Measurements from ENCODE around the gene CSTPP1.
"Not testable (repeated sequence)": the region's sequence is repeated elsewhere in the genome, so short reads cannot be mapped to it uniquely, and the experiment has no call there.

CSTPP1 gene

DNA sequence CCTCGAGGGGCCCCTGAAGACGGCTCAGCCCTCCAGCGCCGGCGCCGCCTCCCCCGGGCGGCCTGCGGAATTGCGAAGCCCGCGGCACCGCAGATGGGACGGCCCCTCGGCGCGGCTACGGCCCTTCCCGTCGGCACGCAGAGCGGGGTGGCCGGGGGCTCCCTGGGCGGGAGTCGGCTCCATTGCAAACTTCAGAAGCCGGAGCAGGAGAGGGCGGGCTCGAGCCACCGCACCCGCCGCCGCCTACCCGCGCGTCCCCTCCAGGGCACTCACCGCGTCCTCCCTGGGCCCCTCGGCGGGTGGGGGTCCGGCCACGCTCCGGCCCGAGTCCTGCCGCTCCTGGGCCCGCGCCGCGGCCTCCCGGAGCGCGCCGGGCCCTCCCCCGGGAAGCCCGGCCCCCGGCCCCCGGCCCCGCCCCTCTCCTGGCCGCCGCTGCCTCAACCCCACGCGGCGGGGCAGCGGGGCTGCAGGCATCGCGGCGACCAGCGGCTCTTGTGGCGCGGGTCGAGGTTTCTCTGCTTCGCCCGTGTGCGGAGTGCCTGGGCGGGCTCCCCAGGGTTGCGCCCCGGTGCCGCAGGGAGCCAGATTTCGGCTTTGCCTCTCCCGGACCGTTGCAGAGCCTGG, 249.6 kb downstream of the CSTPP1 start, which contains the start of gene PACSIN3:
Gene PACSIN3 (minus strand): TSS at position 359 of the 624 bp plus-strand sequence. CDS start 3,707 bp downstream, outside the sequence.
- DNase-seq, result no peak

DNA sequence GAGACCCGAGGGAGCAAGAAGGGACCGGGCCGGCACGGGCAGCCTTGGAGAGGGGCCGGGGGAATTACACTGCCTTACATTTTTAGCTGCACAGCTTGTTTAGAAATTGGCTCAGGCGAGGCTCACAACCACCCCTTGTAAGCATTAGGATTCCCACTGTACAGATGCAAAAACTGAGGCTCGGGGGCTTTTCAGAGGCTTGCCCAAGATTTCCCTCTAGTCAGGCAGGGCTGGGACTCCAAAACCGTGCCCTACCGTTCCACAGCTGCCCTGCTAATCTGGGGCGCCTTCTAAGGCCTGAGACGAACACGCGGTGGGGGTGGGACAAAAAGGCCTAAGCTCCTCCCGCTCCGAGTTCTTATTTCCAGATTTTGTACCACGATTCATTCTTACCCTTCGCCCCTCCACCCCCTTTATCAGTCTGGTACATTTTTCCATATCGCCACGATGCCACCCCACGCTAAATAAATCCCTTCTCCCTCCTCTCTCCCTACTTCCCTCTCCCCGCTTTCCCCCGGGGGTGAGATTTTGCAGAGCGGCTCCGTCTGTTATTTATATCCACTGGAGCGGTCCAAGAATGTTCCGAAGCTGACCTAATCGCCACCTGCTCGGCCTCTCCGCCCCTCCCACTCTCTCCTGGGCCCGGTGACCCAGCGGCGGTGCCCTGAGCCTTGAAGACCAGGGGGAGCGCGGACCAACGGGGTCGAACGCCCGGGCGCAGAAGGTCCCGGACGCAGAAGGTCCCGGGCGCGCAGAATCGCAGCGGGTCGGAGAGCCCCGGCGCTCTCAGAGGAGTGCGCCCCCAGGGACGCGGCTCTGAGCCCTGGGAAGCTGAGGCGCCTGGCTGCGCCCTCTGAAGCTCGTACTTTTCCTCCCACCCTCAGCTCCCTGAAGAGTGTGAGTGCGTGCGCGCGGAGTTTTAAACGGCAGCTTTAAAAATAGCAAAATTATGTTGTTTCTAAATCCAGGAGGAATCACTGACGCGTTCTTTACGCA, 250.4 kb downstream of the CSTPP1 start:
- DNase-seq, result peak; percentile 36

DNA sequence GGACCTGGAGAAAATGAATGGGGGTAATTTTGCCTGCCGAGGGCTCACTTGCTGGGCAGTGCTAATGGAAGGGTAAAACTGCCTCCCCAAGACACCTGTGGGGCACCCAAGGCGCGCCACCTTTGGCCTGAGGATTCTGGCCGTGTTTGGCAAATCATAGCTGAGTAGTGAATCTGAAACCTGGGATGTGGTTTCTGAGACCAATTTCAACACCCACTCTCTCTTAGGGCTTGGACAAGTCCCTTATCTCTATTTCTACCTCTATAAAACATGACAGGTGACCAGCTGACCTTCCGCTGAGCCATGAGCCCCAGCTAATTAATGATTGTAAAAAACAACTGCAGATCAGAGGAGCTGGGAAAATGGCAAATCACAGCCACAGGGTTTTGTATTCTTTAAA, 251.2 kb downstream of the CSTPP1 start:
- no peak for DNase-seq

DNA sequence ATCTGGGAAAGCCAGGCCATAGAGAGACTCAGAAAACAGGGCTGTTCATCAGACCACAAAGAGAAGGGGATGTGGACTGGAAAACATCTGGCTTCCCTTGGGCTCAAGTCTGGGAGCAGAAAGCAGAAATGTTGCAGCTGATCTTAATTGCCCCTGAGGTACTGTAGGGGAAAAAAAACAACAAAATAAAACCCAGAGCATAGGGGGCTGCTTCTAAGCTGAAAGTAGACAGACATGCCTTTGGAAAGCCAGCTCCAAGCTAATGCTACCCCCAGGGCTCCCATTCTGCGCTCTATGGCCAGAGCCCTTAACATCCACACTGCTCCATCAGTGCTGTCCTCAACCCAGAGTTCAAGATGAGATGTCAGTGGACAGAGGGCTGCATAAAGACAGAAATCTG, 251.7 kb downstream of the CSTPP1 start:
- DNase-seq, result no peak

GRCh38 chr11:47189100-47189834, 252.7 kb downstream of the CSTPP1 start:
- DNase-seq, result no peak

GRCh38 chr11:47191137-47191536, 254.6 kb downstream of the CSTPP1 start:
- not testable (repeated sequence) for DNase-seq

DNA sequence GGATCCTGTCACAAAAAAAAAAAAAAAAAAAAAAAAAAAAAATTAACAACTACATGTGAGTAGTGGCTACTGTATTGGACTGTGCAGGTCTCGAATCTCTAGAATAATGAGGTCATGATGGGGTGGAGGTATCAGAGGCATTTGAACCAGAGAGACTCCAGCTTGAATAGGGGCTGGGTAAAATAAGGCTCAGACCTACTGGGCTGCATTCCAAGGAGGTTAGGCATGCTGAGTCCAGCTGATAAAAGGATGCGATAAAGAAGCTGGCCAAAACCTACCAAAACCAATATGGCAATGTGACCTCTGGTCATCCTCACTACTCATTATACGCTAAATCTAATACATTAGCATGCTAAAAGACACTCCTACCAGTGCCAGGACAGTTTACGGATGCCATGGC, 255.6 kb downstream of the CSTPP1 start:
- DNase-seq, result peak; percentile 25

DNA sequence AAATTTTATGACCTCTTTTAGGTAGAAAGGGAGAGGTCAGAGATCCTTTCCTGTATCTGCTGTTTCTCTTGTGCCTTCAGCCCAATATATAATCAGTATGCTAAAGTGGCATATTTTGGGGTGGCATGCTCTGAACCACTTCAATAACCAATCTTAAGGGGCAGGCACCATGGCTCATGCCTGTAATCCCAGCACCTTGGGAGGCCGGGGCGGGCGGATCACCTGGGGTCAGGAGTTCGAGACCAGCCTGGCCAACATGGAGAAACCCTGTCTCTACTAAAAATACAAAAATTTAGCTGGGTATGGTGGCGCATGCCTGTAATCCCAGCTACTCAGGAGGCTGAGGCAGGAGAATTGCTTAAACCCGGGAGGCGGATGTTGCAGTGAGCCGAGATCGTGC, 261.6 kb downstream of the CSTPP1 start:
- not testable (repeated sequence) for DNase-seq

- DNase-seq, result no peak
Measured at GRCh38 chr11:47201015-47201414, 264.5 kb downstream of the CSTPP1 start.

- no peak for DNase-seq
Measured at GRCh38 chr11:47202576-47202975, 266.0 kb downstream of the CSTPP1 start.

GRCh38 chr11:47204637-47204989, 268.1 kb downstream of the CSTPP1 start:
- no peak for DNase-seq

DNA sequence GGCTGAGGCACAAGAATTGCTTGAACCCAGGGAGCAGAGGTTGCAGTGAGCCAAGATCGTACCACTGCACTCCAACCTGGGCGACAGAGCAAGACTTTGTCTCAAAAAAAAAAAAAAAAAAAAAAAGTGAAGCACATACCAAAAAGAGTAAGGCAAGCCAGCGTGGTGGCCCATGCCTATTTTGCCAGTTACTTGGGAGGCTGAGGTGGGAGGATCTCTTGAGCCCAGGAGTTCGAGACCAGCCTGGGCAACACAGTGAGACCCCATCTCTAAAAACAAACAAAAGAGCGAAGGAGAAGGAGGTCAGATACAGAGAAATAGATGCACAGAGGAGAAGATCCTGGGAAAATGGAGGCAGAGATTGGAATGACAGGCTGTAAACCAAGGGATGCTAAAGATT, 270.0 kb downstream of the CSTPP1 start:
- not testable (repeated sequence) for DNase-seq

- no peak for DNase-seq
Measured at GRCh38 chr11:47207459-47207858, 270.9 kb downstream of the CSTPP1 start.

DNA sequence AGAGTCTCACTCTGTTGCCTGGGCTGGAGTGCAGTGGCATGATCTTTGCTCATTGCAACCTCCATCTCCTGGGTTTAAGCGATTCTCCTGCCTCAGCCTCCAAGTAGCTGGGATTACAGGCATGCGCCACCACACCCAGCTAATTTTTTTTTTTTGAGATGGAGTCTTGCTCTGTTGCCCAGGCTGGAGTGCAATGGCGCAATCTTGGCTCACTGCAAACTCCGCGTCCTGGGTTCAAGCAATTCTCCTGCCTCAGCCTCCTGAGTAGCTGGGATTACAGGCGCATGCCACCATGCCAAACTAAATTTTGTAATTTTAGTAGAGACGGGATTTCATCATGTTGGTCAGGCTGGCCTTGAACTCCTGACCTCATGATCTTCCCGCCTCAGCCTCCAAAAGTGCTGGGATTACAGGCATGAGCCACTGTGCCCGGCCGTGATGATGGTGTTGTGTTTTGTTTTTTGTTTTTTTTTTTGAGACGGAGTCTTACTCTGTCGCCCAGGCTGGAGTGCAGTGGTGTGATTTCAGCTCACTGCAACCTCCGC, 271.5 kb downstream of the CSTPP1 start:
- DNase-seq, result not testable (repeated sequence)

DNA sequence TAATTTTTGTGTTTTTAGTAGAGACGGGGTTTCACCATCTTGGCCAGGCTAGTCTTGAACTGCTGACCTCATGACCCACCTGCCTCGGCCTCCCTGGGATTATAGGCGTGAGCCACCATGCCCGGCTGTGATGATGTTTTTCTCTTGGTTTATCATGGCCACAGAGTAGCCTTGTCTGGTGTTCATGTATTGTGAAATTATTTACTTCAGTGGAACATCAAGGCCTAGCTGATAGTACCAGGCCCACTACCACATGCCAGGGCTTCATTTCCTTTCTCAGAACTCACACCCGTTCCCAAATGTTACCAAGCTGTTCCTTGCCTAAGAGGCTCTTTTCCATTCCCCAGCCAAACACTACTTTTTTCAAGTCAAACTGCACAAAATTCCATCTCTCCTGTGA, 272.1 kb downstream of the CSTPP1 start:
- DNase-seq, result no peak

Data from hematopoietic multipotent progenitor cell treated with erythropoietin and hydrocortisone succinate and interleukin-3 and kit ligand, for 8 days (in vitro differentiated cells).